ENCODE data around the gene ACTG2.
"Not testable (repeated sequence)": the region's sequence is repeated elsewhere in the genome, so short reads cannot be mapped to it uniquely, and the experiment has no call there.

Gene ACTG2

GRCh38 chr2:73893764-73894474, 1.1 kb downstream of the ACTG2 start:
- DNase-seq: no peak

- no peak for DNase-seq
Observed at GRCh38 chr2:73894475-73894850, 1.7 kb downstream of the ACTG2 start.

GRCh38 chr2:73894877-73895276, 2.1 kb downstream of the ACTG2 start:
- DNase-seq: no peak

- DNase-seq: no peak
Observed at GRCh38 chr2:73895473-73895872, 2.7 kb downstream of the ACTG2 start.

- DNase-seq: peak in 1 of 2 experiments; percentile 24
Observed at GRCh38 chr2:73896362-73897239, 3.8 kb downstream of the ACTG2 start.

DNA sequence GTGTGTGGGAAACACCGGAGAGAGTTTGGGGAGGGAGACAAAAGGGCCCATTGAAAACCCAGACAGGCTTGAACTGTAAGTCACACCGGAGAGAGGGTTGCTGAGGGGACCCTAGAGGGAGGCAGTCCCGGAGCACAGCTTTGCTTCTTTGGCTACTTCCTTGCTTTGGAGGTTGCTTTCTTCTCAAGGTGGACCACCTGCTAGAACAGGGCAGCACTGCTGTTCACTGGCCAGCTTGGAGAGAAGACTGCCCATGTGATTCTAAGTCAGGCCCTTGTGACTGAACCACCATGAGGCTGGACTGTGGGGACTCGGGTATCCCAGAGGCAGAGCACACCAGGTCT, 4.4 kb downstream of the ACTG2 start:
- no peak for DNase-seq

DNA sequence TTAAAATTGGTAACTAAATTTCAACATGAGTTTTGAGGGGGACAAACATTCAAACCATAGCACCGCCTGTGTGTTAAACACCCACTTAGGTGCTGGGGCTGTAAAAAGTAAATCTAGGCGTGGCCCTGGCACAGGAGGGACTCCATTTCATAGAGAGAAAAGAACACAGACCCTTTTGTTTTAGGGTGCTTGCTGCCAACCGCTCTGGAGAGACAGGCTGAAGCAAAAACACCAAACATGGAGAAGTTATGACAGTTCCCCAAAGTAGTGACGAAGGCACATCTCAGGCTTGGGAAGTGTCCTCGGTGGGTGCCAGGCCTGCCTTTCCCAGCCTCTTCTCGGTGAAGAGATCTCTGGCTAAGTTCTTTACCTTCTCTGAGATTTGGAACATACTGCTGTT, 5.1 kb downstream of the ACTG2 start:
- DNase-seq: no peak

- no peak for DNase-seq
Observed at GRCh38 chr2:73899801-73900336, 7.1 kb downstream of the ACTG2 start.

DNA sequence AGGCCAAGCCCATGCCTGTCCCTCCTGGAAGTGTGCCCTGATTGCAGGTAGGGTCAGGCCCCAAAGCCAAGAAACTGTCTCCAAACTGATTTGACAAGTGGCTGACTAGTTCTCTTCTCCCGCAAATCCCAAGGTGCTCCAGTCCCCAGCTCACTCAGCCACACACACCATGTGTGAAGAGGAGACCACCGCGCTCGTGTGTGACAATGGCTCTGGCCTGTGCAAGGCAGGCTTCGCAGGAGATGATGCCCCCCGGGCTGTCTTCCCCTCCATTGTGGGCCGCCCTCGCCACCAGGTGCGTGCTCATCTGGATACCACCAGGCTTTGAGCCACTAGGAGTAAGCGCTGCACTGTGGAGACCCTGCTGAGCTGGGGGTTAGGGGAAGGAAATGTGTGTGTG, 8.3 kb downstream of the ACTG2 start:
- DNase-seq: no peak

DNA sequence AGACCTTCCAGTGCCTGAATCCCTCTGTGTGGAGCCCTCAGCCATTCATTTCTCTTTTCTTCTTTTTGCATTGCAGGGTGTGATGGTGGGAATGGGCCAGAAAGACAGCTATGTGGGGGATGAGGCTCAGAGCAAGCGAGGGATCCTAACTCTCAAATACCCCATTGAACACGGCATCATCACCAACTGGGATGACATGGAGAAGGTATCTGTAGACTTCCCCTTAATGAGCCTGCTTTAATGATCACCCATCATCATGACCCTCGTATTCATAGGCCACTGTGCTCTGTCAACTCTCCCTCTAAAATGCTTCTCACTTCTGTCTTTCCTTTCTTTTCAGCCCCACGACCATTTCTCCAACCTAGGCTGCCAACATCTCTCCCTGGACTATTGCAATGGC, 9.5 kb downstream of the ACTG2 start:
- DNase-seq: no peak

DNA sequence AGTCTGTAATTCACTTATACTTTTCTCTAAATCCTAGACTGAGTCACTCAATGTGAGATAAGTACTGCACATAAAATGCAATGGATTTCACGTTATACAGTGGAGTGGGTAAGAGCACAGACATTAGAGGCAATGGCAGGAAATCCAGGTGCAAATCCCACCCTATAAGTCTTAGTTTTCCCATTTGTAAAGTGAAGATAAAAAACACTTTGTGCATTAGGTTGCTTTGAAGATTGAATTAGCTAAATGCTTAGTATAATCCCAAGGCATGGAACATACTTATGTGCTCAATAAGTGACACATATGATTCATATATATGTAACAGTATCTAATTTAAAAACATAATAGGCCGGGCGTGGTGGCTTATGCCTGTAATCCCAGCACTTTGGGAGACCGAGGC, 10.5 kb downstream of the ACTG2 start:
- DNase-seq: no peak

- DNase-seq: not testable (repeated sequence)
Observed at GRCh38 chr2:73903949-73904613, 11.3 kb downstream of the ACTG2 start.

GRCh38 chr2:73904952-73905351, 12.1 kb downstream of the ACTG2 start:
- no peak for DNase-seq

GRCh38 chr2:73906847-73907505, 14.2 kb downstream of the ACTG2 start:
- DNase-seq: no peak

GRCh38 chr2:73907840-73908452, 15.1 kb downstream of the ACTG2 start:
- peak; percentile 30 to 54 for DNase-seq

- no peak for DNase-seq
Observed at GRCh38 chr2:73908689-73909652, 16.2 kb downstream of the ACTG2 start.

DNA sequence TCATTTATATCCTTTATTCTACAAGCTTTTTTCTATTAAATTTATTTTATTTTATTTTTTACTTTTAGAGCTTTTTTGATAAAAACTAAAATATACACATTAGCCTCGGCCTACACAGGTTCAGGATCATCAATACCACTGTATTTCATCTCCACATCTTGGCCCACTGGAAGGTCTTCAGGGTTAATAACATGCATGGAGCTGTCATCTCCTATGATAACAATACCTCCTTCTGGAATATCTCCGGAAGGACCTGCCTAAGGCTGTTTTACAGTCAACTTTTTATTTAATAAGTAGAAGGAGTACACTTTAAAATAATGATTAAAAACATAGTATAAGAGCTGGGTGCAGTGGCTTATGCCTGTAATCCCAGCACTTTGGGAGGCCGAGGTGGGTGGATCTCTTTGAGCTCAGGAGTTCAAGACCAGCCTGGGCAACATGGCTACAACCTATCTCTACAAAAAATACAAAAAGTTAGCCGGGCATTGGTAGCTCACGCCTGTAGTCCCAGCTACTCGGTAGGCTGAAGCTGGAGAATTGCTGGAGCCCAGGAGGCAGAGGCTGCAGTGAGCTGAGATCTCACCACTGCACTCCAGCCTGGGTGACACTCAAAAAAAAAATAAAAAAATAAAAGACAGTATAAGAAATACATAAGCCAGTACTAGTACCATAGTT, 18.2 kb downstream of the ACTG2 start:
- no peak for DNase-seq

DNA sequence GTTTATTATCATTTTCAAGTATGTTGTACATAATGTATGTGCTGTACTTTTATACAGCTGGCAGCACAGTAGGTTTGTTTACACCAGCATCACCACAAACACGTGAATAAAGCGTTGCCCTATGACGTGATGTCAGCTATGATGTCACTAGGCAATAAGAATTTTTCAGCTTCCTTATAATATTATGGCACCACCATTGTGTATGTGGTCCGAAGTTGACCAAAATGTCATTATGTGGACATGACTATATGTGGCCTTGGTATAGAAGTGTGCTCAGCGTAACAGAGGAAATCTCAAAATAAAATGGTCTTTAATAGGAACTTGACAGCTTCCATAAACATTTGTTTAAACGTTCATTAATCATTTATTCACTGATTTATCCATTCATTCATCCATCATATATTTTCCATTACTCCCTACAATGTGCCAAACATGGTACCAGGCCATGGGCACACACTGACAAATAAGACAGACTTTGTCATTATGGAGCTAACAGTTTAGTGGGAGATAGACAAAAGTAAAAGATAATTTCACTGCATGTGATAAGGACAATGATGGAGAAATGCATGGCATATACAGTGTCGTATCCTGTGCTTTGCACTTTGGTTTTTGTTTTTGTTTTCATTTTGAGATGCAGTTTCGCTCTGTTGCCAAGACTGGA, 18.9 kb downstream of the ACTG2 start:
- DNase-seq: no peak

DNA sequence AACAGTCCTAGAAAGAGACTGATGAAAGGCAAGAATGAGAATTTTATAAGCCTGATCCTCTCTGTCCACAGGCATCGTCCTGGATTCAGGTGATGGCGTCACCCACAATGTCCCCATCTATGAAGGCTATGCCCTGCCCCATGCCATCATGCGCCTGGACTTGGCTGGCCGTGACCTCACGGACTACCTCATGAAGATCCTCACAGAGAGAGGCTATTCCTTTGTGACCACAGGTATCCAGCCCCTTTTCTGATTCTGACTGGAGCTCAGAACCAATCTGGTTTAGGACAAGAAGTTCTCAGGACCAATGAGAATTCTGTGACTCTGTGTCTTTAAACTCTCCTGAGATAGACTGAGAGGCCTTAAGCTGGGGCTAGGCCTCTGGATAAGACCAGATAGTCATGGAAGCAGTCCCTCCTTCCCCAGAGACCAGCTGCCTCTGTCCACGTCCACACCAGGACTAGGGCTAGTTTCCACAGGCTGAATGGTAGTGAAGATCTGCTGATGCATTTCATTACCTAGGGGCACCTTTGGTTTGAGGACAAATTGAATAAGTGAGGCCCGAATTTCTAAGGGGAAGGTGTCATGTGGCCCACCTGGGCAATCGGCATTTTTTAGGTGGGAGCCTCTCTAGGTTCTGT, 20.7 kb downstream of the ACTG2 start:
- DNase-seq: no peak

DNA sequence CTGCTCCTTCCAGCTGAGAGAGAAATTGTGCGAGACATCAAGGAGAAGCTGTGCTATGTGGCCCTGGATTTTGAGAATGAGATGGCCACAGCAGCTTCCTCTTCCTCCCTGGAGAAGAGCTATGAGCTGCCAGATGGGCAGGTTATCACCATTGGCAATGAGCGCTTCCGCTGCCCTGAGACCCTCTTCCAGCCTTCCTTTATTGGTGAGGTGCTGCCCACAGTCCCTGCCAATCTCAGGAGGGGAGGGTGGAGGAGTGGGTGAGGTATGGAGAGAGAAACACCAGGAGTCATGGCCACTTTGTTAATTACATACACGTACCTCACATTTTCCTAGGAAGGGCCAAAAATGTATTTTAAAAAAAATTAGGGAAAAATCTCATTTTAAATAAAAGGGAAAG, 21.9 kb downstream of the ACTG2 start:
- DNase-seq: no peak
